ENCODE results near the gene SND1. TPM values are rescaled to one million over a fixed set of nuclear protein-coding genes. Genes with fewer than 3 reads are reported as not detected.

SND1 gene
- total and polyA plus RNA-seq, 12 donors, result 58.9 to 266 (median 132) TPM

DNA sequence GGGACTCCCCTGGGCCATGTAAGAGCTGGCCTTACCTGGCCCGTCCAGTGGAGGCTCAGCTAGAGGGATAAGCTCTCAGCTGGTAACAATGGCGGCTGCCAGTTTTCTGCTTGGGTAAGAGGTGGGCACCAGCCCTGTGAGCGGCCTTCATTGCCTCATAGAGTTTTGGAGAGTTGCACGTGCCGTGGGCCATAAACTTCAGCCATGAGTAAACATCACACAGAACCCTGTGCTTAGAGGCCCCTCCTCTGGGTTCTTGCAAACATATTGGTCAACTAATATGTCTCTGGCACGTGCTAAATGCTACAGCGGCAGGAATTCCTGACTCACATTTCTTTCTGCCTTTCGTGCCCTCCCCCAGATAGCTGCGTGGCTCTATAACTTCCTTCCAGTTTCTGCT, 485.2 kb downstream of the SND1 start:
- H3K4me1 ChIP-seq (replicated peaks in 1 of 2), result peaks cover 6 to 12% of the 10 kb centered on the region in 2 donors
- no peak overlapping the region for H3K27ac ChIP-seq
- intact Hi-C loops (cut with DNase I), result loop anchor here in 1 of 2 donors (10.0 kb wide), 1 partner anchor 102 kb away; the partner anchor contains the start of gene LRRC4
- peaks cover 20% of the 10 kb centered on the region for H3K27me3 ChIP-seq
- no peak overlapping the region for H3K4me3 ChIP-seq
- H3K36me3 ChIP-seq (replicated peaks in 1 of 2), result no peaks in the 10 kb centered on the region
- no peak for TF ChIP-seq POLR2A (IDR thresholded peaks at IDR 0.05)
- TF ChIP-seq CTCF (IDR thresholded peaks at IDR 0.05), result no peak
- no peak for DNase-seq
- no peaks in the 10 kb centered on the region for H3K9me3 ChIP-seq (replicated peaks in 1 of 3)
- WGBS, 4 donors, result 67 to 78% (median 73%) methylated on average over 6 to 9 of the region's 9 CpGs

DNA sequence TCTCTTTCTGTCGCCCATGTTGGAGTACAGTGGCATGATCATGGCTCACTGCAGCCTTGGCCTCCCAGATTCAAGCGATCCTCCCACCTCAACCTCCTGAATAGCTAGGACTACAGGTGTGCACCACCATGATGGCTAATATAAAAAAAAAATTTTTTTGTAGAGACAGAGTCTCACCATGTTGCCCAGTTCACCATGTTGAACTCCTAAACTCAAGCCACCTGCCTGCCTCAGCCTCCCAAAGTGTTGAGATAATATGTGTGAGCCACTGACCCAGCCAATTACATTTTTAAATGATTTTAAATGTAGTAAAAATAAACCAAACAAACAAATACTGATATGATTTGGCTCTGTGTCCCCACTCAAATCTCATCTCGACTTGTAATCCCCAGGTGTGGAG, 487.4 kb downstream of the SND1 start:
- no peak for DNase-seq
- intact Hi-C loops (cut with DNase I), result loop anchor here in 1 of 2 donors (10.0 kb wide), 1 partner anchor 105 kb away; the partner anchor contains the start of gene LRRC4
- TF ChIP-seq POLR2A (IDR thresholded peaks at IDR 0.05), result no peak
- TF ChIP-seq CTCF (IDR thresholded peaks at IDR 0.05), result no peak

DNA sequence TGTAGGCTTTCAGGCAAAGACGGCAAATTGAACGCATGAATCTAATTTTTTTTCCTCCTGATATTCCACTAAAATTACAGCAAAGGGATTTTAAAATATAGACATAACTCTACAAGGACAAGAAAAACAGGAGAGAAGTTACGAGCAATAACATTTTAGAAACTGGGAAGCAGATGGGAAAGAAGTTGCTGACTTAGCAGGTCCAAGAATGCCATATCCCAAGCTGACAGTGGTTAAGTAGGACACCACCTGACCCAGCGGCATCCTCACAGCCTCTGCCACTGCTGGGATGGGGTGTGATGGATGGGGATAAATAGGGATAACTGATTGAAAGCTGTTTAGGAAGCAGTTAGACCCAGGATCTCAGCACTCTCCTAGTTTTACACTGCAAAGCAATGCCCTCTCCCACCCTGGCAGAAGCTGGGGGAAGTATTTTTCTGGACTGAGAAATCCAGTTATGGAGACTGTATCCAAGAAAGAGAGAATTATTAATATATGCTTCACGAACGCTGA, 489.7 kb downstream of the SND1 start:
- no peak for DNase-seq
- TF ChIP-seq POLR2A (IDR thresholded peaks at IDR 0.05) (no peak), CTCF (IDR thresholded peaks at IDR 0.05) (no peak)

More for the DNA sequence above, 487.4 kb downstream of the SND1 start:
- WGBS, 4 donors, result 70 to 78% (median 72%) methylated on average over 3 of the region's 3 CpGs
- Histone ChIP-seq H3K4me3 (no peak overlapping the region), H3K9me3 (replicated peaks in 1 of 3) (peaks cover 0 to 5% (median 0%) of the 10 kb centered on the region in 3 donors), H3K4me1 (replicated peaks in 1 of 2) (peaks cover 6 to 12% of the 10 kb centered on the region in 2 donors), H3K27me3 (peaks cover 11% of the 10 kb centered on the region), H3K36me3 (replicated peaks in 1 of 2) (no peaks in the 10 kb centered on the region), H3K27ac (no peak overlapping the region)

More for the DNA sequence above, 489.7 kb downstream of the SND1 start:
- H3K27me3 ChIP-seq, result peaks cover 6% of the 10 kb centered on the region
- H3K9me3 ChIP-seq (replicated peaks in 1 of 3), result peaks cover 0 to 5% (median 0%) of the 10 kb centered on the region in 3 donors
- H3K4me3 ChIP-seq, result no peak overlapping the region
- intact Hi-C loops (cut with DNase I), result no loop called here
- no peak overlapping the region for H3K27ac ChIP-seq
- no peaks in the 10 kb centered on the region for H3K4me1 ChIP-seq (replicated peaks in 1 of 2)
- H3K36me3 ChIP-seq (replicated peaks in 1 of 2), result no peaks in the 10 kb centered on the region
- WGBS, 4 donors, result 82 to 92% (median 86%) methylated on average over 6 of the region's 6 CpGs

MicroRNAs within 50 kb of the gene (microRNA counts, 767-probe panel; counts per million panel counts)
- microRNA hsa-miR-593-3p, result 0 to 1,902 counts per million in 2 donors

Small RNA genes lying within 50 kb of the gene (microRNA-seq; reads per million reads assigned to microRNA genes)
- gene MIR593, result 0 reads per million in 3 donors

Small RNA genes lying within 50 kb of the gene (small RNA-seq; reads per million reads assigned to genes)
- 0 reads per million in 2 donors for gene MIR593

Other genes with a start within 250 kb of the SND1 start
- gene GCC1, start 66.6 kb upstream of the SND1 start, total RNA-seq, result 10 to 100 TPM; 14.0 to 19.5 (median 17.8) TPM
- gene GCC1, start 66.6 kb upstream of the SND1 start, polyA plus RNA-seq, result 10 to 100 TPM in 1 of 3 donors, 1 to 10 TPM in 2; 1.9 to 11.4 (median 4.2) TPM
- gene ARF5, start 63.8 kb upstream of the SND1 start, total RNA-seq, result 100 to 1,000 TPM in 8 of 9 donors, 10 to 100 TPM in 1; 88.7 to 175 (median 115) TPM
- 100 to 1,000 TPM; 112 to 259 (median 154) TPM for gene ARF5, start 63.8 kb upstream of the SND1 start, polyA plus RNA-seq
- 1 to 10 TPM in 2 of 9 donors, under 1 TPM in 3, not detected in 4; 0.50 to 4.9 (median 0.60) TPM for gene FSCN3, start 58.5 kb upstream of the SND1 start, total RNA-seq
- 1 to 10 TPM in 2 of 3 donors, under 1 TPM in 1; 0.68 to 2.0 (median 1.0) TPM for gene FSCN3, start 58.5 kb upstream of the SND1 start, polyA plus RNA-seq
- gene PAX4, start 34.1 kb upstream of the SND1 start, total RNA-seq, result not detected
- gene PAX4, start 34.1 kb upstream of the SND1 start, polyA plus RNA-seq, result not detected